ENCODE results near the gene AKAP3.

- TF ChIP-seq ZNF747 (tag by site-specific recombination; IDR thresholded peaks at IDR 0.05) (no peak), OSR2 (tag by site-specific recombination; IDR thresholded peaks at IDR 0.05) (no peak), ZNF654 (tag by site-specific recombination; IDR thresholded peaks at IDR 0.05; ENCODE audit: low read depth) (no peak), CTCF (tag by site-specific recombination; IDR thresholded peaks at IDR 0.05) (no peak), ZSCAN30 (tag by site-specific recombination; IDR thresholded peaks at IDR 0.05) (0 out of 2 replicates have a peak, but pooled peaks have one; percentile 38), YY2 (tag by site-specific recombination; IDR thresholded peaks at IDR 0.05) (peak; percentile 89), KLF9 (tag by site-specific recombination; IDR thresholded peaks at IDR 0.05; ENCODE audit: low read depth) (no peak; the same call in 1 of the 2 replicates), ZEB2 (tag by site-specific recombination; IDR thresholded peaks at IDR 0.05) (peak; percentile 61), ZNF398 (tag by site-specific recombination; IDR thresholded peaks at IDR 0.05) (no peak), ZNF785 (tag by site-specific recombination; IDR thresholded peaks at IDR 0.05) (no peak), ZBTB7A (tag by site-specific recombination; IDR thresholded peaks at IDR 0.05; ENCODE audit: low read depth) (no peak), ZNF510 (tag by site-specific recombination; IDR thresholded peaks at IDR 0.05; ENCODE audit: insufficient replicate concordance) (no peak), ZNF10 (tag by site-specific recombination; IDR thresholded peaks at IDR 0.05) (no peak)
Measured at GRCh38 chr12:4648501-4649357, at the start of gene AKAP3, which contains the start of gene NDUFA9.
